Measurements from ENCODE around the gene COX17.

The COX17 gene

DNA sequence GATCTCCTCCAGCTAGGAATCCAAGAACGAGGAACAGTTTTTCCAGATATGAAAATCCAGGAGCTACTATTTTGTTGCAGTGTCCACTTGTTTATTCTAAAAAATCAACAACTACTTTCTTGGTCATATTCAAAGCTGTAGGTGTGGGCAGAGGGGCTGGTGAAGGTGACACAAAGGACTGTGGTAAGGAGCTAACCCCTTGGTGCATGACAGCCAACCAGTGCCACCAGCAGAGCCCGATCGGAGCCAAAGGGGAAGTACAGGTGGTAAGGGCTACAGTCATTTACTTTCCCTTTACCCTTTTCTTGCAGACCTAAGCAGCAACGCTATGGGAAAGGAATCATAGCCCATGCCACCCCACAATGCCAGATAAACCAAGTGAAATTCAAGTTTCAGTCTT is 48.8 kb downstream of the COX17 start:
- intact Hi-C loops (cut with DNase I), result loop anchor here (5.0 kb wide), 1 partner anchor 76 kb away; no protein-coding TSS in a partner anchor
- DNase-seq, result no peak

DNA sequence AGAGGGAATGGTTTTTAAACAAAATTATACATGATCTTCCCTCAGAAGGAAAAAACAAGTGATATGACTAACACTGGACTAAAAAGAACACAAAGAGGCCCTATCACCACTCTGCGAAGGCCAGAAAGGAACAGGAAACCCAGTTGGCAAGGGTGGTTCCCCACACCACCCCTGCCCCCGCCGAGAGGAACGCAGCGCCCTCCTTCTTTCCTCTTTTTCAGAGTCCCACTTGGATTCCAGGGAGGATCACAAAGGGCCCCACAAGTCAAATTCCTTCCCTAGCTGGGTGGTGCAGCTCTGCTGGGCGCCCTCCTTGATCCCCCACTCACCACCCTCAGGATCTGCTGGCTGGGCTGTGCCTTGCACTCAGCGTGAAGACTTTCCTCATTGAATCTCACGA is 49.7 kb downstream of the COX17 start:
- DNase-seq, result no peak
- intact Hi-C loops (cut with DNase I), result loop anchor here (5.0 kb wide), 1 partner anchor 75 kb away; no protein-coding TSS in a partner anchor

DNA sequence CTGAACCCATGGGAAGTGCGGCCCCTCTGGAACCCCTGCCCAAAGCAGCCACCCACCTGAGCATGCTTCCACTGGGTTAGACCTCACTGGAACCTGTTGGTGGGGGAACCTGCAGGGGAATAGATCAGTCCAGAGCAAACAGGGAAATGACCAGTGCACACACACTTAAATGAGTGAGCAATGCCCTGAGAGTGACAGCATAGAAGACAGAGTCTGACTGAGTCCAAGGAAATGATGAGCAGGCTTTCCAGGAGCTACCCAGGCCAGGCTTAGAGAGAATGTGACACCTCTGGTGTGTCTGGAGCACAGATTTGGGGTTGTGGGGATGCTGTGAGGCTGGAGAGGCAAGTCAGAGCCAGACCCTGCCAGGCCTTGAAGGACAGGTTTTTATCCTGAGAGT is 51.0 kb downstream of the COX17 start:
- no peak for DNase-seq
- intact Hi-C loops (cut with DNase I), result loop anchor here (5.0 kb wide), 1 partner anchor 74 kb away; no protein-coding TSS in a partner anchor

DNA sequence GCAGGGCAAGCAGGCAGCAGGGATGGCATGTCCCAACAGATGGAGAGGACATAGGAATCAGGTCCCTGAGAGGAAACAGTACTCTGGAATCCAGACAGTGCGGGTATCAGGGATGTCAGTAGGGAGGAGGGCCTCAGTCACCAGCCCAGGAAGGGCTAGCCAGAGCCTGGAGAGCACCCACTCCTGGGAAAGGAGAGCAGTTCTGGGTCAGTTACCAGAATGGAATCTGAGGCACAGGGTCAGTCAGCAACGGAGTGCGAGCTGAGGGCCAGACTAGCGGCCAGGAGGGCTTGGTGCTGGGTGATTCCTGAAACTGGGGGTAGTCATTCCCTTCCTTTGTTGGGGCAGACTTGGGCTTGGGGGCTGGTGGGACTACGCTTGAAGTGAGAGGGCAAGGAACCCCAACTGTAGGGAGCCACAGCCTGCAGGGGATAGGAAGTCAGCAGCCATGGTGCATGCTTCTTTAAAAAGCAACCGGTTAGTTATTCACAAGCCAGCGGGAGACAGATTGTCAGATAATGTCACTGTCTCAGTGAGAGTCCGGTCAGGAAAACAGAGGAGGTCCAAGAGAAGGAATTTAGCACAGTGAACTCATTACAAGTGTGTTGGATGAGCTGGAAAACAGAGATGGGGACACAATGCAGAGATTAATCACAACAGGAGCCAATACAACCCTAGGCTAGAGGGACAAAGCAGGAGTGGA is 51.6 kb downstream of the COX17 start:
- no peak for DNase-seq
- intact Hi-C loops (cut with DNase I), result loop anchor here (5.0 kb wide), 1 partner anchor 73 kb away; no protein-coding TSS in a partner anchor

DNA sequence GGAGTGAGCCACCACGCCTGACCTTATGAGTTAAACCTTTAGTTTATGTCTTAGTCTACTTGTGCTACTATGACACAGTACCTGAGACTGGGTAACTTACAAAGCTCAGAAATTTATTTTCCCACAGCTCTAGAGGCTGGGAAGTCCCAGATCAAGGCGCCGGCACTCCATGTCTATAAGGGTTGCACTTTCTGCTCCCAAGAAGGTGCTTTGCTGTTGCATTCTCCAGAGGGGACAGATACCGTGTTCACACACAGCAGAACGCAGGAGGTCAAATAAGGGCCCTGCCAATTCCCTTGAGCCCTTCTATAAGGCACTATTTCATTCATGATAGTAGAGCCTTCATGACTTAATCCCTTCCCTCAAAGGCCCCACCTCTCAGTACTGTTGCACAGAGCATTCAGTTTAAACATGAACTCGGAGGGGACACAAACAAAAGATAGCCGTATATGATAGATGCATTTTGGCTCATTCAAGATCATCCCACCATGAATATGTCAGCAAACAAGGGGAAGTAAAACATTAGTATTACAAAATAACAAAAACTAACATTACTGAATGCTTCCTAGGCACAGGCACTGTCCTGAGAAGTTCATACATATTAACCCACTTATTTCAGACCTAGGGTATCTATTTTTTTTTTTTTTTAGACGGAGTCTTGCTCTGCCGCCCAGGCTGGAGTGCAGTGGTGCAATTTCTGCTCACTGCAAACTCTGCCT is 53.0 kb downstream of the COX17 start:
- DNase-seq, result no peak

DNA sequence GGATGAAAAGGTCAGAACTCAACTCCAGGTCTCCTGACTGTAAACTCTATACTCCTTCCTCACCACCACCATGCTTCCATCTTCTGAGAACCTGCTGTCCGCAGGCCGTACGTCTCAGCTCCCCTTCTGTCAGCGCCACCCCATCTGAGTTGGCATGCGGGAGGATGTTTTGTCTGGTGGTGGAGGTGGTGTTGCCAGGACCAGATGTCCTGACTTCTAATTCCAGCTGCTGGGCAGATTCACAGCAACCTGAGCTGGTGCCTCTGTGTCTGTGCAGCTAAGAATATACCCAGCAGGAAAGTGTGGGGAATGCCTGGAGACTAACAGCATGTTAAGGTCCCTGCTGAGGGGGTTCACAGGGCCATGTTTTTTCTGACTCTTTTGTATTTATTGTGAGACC is 56.3 kb downstream of the COX17 start:
- intact Hi-C loops (cut with DNase I), result no loop called here

More for the DNA sequence above, 53.0 kb downstream of the COX17 start:
- intact Hi-C loops (cut with DNase I), result no loop called here

More for the DNA sequence above, 56.3 kb downstream of the COX17 start:
- DNase-seq, result no peak

Measured in posterior cingulate gyrus (tissue), 11 donors.